Uterus (tissue), 4 donors: ENCODE data around the gene GSAP. TPM values are rescaled to one million over a fixed set of nuclear protein-coding genes. Genes with fewer than 3 reads are reported as not detected.

Experiments used
- DNase-seq, 2 donors: peaks; one replicate each; pipeline ENCODE4 v3.0.0-alpha.2; 2019 to 2020
- H3K27ac ChIP-seq, 2 donors: fragments of 200-600 bp; sonication (generic); 1 replicate in 1 of 2; 2 replicates in 1 of 2; pipeline ENCODE4 v1.5.1; 2016 to 2018
- H3K27me3 ChIP-seq, 2 donors: fragments of 200-600 bp; sonication (generic); one replicate each; pipeline ENCODE4 v1.5.1; 2018 to 2019; ENCODE audit warnings: control low read depth in 1 of 2
- H3K36me3 ChIP-seq, 2 donors: fragments of 200-600 bp; sonication (generic); one replicate each; pipeline ENCODE4 v1.5.1; 2019; ENCODE audit warnings: control low read depth in 1 of 2
- H3K4me1 ChIP-seq, 2 donors: fragments of 200-600 bp; sonication (generic); one replicate each; pipeline ENCODE4 v1.5.1; 2018 to 2019; ENCODE audit warnings: control low read depth in 1 of 2
- H3K4me3 ChIP-seq, 2 donors: fragments of 200-600 bp; sonication (generic); 1 replicate in 1 of 2; 2 replicates in 1 of 2; pipeline ENCODE4 v1.5.1; 2018 to 2019; ENCODE audit warnings: mild to moderate bottlenecking in 1 of 2
- H3K9me3 ChIP-seq, 2 donors: fragments of 200-600 bp; sonication (generic); one replicate each; pipeline ENCODE4 v1.5.1; 2019; ENCODE audit warnings: control low read depth in 1 of 2
- CTCF ChIP-seq, 4 experiments: fragments of 200-600 bp in 2 of 4; fragments of 450-650 bp in 2 of 4; sonication (generic) in 2 of 4; IDR thresholded peaks; one replicate each; pipeline ENCODE4 v1.5.1; 2016 to 2019; ENCODE audit warnings: antibody characterized with exemption in 4 of 4, mild to moderate bottlenecking in 2 of 4, moderate library complexity in 1 of 4
- POLR2A ChIP-seq, 2 donors: fragments of 450-650 bp; IDR thresholded peaks; one replicate each; pipeline ENCODE4 v1.6.1; 2016; ENCODE audit warnings: antibody characterized with exemption in 2 of 2, mild to moderate bottlenecking in 1 of 2, moderate library complexity in 1 of 2
- intact Hi-C: fragments of 100-400 bp; cut with DNase I; formaldehyde crosslinking; loops from one replicate; pipeline ENCODE4 v1.15.1; 2023; ENCODE audit warnings: low total_unique reads
- total RNA-seq, 4 donors: library from RNA; depleted of rRNA in 3 of 4; stranded (reverse); fragments of >200 nt in 3 of 4; gene quantifications; one replicate each; pipeline versions ENCODE4 v1.1.0 to v1.2.4, GENCODE V29; 2014 to 2023
- donor health status: DM: yes; HTN: yes; CAD: no.

GSAP gene
- total RNA-seq, 4 donors from 2014 or later = 3.6 to 24.1 (median 13.1) TPM

DNA sequence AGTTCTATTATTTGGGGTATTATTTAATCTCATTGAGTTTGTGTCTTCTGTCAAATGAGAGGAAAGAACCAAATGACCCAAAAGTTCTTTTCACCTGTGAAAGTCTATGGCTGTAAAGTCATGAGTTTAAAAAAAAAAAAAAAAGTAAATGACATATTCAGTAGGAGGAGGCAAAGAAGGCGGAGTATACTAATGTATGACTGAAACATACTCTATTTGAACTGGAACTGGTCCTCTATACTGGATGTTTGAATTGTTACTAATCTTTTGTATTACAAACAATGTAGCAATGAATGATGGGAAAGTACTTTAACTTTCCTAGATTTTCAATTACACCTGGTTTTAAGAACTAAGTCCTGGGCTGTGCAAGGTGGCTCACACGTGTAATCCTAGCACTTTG lies 24.9 kb upstream of the GSAP start:
- Histone ChIP-seq H3K4me3 (no peak overlapping the region), H3K27me3 (no peaks in the 10 kb centered on the region), H3K4me1 (no peaks in the 10 kb centered on the region), H3K9me3 (no peaks in the 10 kb centered on the region), H3K36me3 (no peaks in the 10 kb centered on the region), H3K27ac (no peak overlapping the region)
- no peak for DNase-seq
- intact Hi-C loops = no loop called here
- TF ChIP-seq CTCF (IDR thresholded peaks at IDR 0.05) = no peak
- no peak for TF ChIP-seq POLR2A (IDR thresholded peaks at IDR 0.05)

DNA sequence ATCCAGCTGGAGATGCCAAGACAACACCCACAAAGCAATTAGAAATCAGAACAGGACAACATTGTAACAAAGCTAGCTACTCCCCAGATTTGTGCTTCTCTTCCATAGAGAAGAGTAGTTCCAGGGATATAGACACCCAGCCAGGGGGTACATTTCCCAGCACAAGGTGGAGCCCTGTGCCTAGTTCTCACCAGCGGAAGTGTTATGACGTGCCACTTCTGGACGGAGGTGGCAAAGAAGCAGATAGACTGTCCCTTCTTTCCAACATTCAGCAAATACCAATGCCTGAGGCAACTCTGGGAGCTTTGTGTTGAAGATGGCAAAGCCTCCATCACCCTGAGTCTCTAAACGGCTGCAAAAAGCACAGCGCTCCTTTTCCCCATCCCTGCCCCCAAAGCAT lies 23.4 kb upstream of the GSAP start:
- Histone ChIP-seq H3K4me1 (no peaks in the 10 kb centered on the region), H3K36me3 (no peaks in the 10 kb centered on the region), H3K27me3 (no peaks in the 10 kb centered on the region), H3K9me3 (no peaks in the 10 kb centered on the region), H3K4me3 (no peak overlapping the region), H3K27ac (no peak overlapping the region)
- TF ChIP-seq POLR2A (IDR thresholded peaks at IDR 0.05) = no peak
- TF ChIP-seq CTCF (IDR thresholded peaks at IDR 0.05) = no peak
- no peak for DNase-seq
- intact Hi-C loops = no loop called here

DNA sequence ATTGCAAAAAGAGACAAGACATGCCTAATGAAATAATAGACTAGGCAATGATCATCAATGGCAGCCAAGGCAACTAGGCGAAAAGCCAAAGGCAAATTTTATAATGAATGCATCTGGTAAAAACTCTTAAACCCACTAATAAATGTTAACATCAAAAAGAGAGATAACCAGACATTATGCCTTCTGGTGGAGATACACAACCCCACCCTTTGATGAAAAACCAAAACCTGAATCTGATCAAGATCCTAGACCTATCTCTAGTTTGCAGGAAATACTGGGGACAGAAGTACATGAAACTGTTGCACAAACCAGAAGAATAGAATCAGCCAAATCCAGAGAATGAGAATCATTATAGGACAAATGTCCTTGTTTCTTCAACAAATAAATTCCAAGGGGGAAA lies 22.0 kb upstream of the GSAP start:
- Histone ChIP-seq H3K4me3 (no peak overlapping the region), H3K27ac (no peak overlapping the region), H3K4me1 (no peaks in the 10 kb centered on the region), H3K9me3 (no peaks in the 10 kb centered on the region), H3K36me3 (no peaks in the 10 kb centered on the region), H3K27me3 (no peaks in the 10 kb centered on the region)
- intact Hi-C loops = no loop called here
- DNase-seq = no peak
- TF ChIP-seq POLR2A (IDR thresholded peaks at IDR 0.05) = no peak
- TF ChIP-seq CTCF (IDR thresholded peaks at IDR 0.05) = no peak

GRCh38 chr7:77434570-77435275 lies 18.6 kb upstream of the GSAP start:
- DNase-seq = no peak
- Histone ChIP-seq H3K27me3 (no peaks in the 10 kb centered on the region), H3K36me3 (no peaks in the 10 kb centered on the region), H3K9me3 (no peaks in the 10 kb centered on the region), H3K4me3 (no peak overlapping the region), H3K27ac (no peak overlapping the region), H3K4me1 (no peaks in the 10 kb centered on the region)
- intact Hi-C loops = no loop called here
- TF ChIP-seq CTCF (IDR thresholded peaks at IDR 0.05) (no peak), POLR2A (IDR thresholded peaks at IDR 0.05) (no peak)

DNA sequence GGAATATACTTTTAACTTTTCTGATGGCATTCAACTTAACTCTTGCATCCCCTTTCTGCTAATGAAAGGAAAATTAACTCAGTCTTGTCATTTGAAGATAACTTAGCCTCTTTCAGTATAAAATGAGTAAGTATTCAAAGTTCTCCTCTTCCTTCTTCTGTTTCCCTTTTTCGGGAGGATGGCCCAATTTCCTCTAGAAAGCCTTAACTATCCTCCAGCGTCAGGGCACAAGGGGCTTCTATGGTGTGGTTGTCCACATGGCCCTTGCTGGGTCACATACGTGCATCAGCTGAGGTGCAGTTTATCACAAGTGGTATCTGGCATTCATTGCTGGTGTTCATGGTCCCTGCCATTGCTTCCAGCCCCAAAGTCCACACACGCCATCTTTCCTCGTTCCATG lies 17.8 kb upstream of the GSAP start:
- TF ChIP-seq POLR2A (IDR thresholded peaks at IDR 0.05) = no peak
- no peak for TF ChIP-seq CTCF (IDR thresholded peaks at IDR 0.05)
- Histone ChIP-seq H3K4me1 (no peaks in the 10 kb centered on the region), H3K27ac (no peak overlapping the region), H3K27me3 (no peaks in the 10 kb centered on the region), H3K4me3 (no peak overlapping the region), H3K9me3 (no peaks in the 10 kb centered on the region), H3K36me3 (no peaks in the 10 kb centered on the region)
- intact Hi-C loops = no loop called here
- DNase-seq = no peak
